Suprapubic skin (tissue), 4 donors: ENCODE results near the gene USP37. TPM values are rescaled to one million over a fixed set of nuclear protein-coding genes. Genes with fewer than 3 reads are reported as not detected.

Experiments used
- DNase-seq, 2 donors: peaks; one replicate each; pipeline ENCODE4 v3.0.0-alpha.2; 2019; ENCODE audit warnings: low spot score in 2 of 2
- H3K27ac ChIP-seq: fragments of 200-600 bp; sonication (generic); one replicate; pipeline ENCODE4 v1.5.1; 2019
- H3K27me3 ChIP-seq: fragments of 200-600 bp; sonication (generic); one replicate; pipeline ENCODE4 v1.5.1; 2019
- H3K36me3 ChIP-seq: fragments of 200-600 bp; sonication (generic); one replicate; pipeline ENCODE4 v1.5.1; 2019
- H3K4me1 ChIP-seq: fragments of 200-600 bp; sonication (generic); one replicate; pipeline ENCODE4 v1.5.1; 2019
- H3K4me3 ChIP-seq: fragments of 200-600 bp; sonication (generic); one replicate; pipeline ENCODE4 v1.5.1; 2019; ENCODE audit warnings: mild to moderate bottlenecking
- H3K9me3 ChIP-seq: fragments of 200-600 bp; sonication (generic); one replicate; pipeline ENCODE4 v1.5.1; 2019
- EP300 ChIP-seq: sonication (generic); formaldehyde crosslinking; IDR thresholded peaks from one replicate; pipeline ENCODE4 v1.6.1; 2017; ENCODE audit warnings: antibody characterized with exemption
- POLR2A ChIP-seq, 2 donors: fragments of 450-650 bp; IDR thresholded peaks; one replicate each; pipeline ENCODE4 v1.6.1; 2017; ENCODE audit warnings: antibody characterized with exemption in 2 of 2, mild to moderate bottlenecking in 2 of 2, moderate library complexity in 2 of 2
- POLR2AphosphoS5 ChIP-seq, 3 donors: sonication (generic); formaldehyde crosslinking; IDR thresholded peaks; one replicate each; pipeline ENCODE4 v1.6.1; 2017; ENCODE audit warnings: antibody characterized with exemption in 3 of 3
- WGBS: methylation state at CpG from one replicate; pipeline ENCODE4 v1.1.5; 2018; 5-methylcytosine and 5-hydroxymethylcytosine counted together
- total RNA-seq, 4 donors: library from RNA; depleted of rRNA; stranded (reverse); fragments of >200 nt; gene quantifications; one replicate each; pipeline ENCODE4 v1.1.0, GENCODE V29; 2016
- TF ChIP-seq, protein P1 (sequence below), 2 donors: fragments of 200-600 bp in 1 of 2; fragments of 450-650 bp in 1 of 2; sonication (generic) in 1 of 2; IDR thresholded peaks; one replicate each; pipeline ENCODE4 v1.5.1; 2016 to 2019; ENCODE audit warnings: antibody characterized with exemption in 2 of 2, mild to moderate bottlenecking in 1 of 2, moderate library complexity in 1 of 2

The USP37 gene, protein sequence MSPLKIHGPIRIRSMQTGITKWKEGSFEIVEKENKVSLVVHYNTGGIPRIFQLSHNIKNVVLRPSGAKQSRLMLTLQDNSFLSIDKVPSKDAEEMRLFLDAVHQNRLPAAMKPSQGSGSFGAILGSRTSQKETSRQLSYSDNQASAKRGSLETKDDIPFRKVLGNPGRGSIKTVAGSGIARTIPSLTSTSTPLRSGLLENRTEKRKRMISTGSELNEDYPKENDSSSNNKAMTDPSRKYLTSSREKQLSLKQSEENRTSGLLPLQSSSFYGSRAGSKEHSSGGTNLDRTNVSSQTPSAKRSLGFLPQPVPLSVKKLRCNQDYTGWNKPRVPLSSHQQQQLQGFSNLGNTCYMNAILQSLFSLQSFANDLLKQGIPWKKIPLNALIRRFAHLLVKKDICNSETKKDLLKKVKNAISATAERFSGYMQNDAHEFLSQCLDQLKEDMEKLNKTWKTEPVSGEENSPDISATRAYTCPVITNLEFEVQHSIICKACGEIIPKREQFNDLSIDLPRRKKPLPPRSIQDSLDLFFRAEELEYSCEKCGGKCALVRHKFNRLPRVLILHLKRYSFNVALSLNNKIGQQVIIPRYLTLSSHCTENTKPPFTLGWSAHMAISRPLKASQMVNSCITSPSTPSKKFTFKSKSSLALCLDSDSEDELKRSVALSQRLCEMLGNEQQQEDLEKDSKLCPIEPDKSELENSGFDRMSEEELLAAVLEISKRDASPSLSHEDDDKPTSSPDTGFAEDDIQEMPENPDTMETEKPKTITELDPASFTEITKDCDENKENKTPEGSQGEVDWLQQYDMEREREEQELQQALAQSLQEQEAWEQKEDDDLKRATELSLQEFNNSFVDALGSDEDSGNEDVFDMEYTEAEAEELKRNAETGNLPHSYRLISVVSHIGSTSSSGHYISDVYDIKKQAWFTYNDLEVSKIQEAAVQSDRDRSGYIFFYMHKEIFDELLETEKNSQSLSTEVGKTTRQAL
- 10 to 100 TPM; 10.2 to 25.9 (median 20.5) TPM for total RNA-seq

GRCh38 chr2:218568190-218569037 is at the start of gene USP37, which contains the start of gene CNOT9:
TSS of gene USP37 (minus strand) at chr2:218568351. CDS start at chr2:218558653, 9,698 bp downstream.
TSS of gene CNOT9 (plus strand) at chr2:218568839. CDS start at chr2:218568955, 116 bp downstream.
- peak in 2 of 3 donors; percentile 80 to 84 for TF ChIP-seq POLR2AphosphoS5 (IDR thresholded peaks at IDR 0.05)
- TF ChIP-seq, protein P1, sequence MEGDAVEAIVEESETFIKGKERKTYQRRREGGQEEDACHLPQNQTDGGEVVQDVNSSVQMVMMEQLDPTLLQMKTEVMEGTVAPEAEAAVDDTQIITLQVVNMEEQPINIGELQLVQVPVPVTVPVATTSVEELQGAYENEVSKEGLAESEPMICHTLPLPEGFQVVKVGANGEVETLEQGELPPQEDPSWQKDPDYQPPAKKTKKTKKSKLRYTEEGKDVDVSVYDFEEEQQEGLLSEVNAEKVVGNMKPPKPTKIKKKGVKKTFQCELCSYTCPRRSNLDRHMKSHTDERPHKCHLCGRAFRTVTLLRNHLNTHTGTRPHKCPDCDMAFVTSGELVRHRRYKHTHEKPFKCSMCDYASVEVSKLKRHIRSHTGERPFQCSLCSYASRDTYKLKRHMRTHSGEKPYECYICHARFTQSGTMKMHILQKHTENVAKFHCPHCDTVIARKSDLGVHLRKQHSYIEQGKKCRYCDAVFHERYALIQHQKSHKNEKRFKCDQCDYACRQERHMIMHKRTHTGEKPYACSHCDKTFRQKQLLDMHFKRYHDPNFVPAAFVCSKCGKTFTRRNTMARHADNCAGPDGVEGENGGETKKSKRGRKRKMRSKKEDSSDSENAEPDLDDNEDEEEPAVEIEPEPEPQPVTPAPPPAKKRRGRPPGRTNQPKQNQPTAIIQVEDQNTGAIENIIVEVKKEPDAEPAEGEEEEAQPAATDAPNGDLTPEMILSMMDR (IDR thresholded peaks at IDR 0.05), result no peak
- peak; percentile 25 to 64 for TF ChIP-seq POLR2A (IDR thresholded peaks at IDR 0.05)
- peak; percentile 74 for TF ChIP-seq EP300
- Histone ChIP-seq H3K9me3 (no peaks in the 10 kb centered on the region), H3K4me1 (peaks cover 35% of the 10 kb centered on the region), H3K4me3 (peak within 1 kb of the TSS; percentile 75), H3K36me3 (no peaks in the 10 kb centered on the region), H3K27me3 (no peaks in the 10 kb centered on the region), H3K27ac (peak within 1 kb of the TSS; percentile 93)
- WGBS, result 0% methylated on average over 19 of the region's 77 CpGs
- DNase-seq, result peak; percentile 99 to 100

- no peak for DNase-seq
- Histone ChIP-seq H3K36me3 (no peaks in the 10 kb centered on the region), H3K4me1 (no peaks in the 10 kb centered on the region), H3K9me3 (no peaks in the 10 kb centered on the region), H3K27me3 (no peaks in the 10 kb centered on the region), H3K4me3 (no peak overlapping the region), H3K27ac (no peak overlapping the region)
- TF ChIP-seq EP300 (no peak), POLR2A (IDR thresholded peaks at IDR 0.05) (no peak), POLR2AphosphoS5 (IDR thresholded peaks at IDR 0.05) (no peak)
- TF ChIP-seq, protein P1 (IDR thresholded peaks at IDR 0.05), result no peak
- 76% methylated on average over 6 of the region's 6 CpGs for WGBS
These were observed 47.7 kb upstream of the USP37 start for GRCh38 chr2:218615868-218616315.

DNA sequence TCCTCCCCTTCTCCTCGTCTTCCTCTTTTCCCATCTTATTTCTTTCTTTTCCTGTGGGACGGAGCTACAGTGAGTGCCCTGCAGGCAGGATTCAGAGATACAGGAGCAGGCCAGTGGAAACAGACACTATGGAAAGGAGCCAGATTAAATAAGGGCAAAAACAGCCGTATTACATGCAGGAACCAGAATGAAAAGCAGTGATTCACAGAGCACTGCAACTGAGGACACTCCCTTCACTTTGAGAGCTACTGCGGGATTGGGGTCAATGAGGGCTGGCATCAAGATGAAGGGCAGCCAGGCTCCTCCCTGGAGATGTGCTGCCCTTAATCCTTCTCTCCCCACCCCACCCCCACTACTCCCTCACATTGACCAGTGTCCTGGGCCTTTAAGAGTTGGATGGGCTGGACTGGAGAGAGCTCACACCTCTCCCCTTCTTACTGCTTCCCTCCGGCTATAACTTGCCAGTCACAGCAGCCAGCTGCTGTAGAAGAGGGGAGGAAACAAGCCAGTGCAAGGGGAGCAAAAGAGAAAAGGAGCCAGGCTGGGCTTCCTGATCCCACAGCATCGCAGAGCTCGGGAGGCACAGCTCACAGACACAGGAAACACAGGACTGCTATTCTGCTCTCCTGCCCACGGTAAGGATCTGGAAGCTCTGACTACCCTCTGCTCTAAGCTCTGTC is 39.4 kb upstream of the USP37 start, which contains the start of gene PLCD4:
PLCD4 (plus strand) TSS at position 464 of the 680 bp plus-strand sequence. CDS start 7,841 bp downstream, outside the sequence.
- no peaks in the 10 kb centered on the region for H3K36me3 ChIP-seq
- DNase-seq, result no peak
- H3K4me1 ChIP-seq, result peaks cover 18% of the 10 kb centered on the region
- TF ChIP-seq POLR2A (IDR thresholded peaks at IDR 0.05) (no peak), POLR2AphosphoS5 (IDR thresholded peaks at IDR 0.05) (no peak), EP300 (no peak)
- TF ChIP-seq, protein P1 (IDR thresholded peaks at IDR 0.05), result no peak
- 7% methylated on average over 8 of the region's 8 CpGs for WGBS
- H3K9me3 ChIP-seq, result no peaks in the 10 kb centered on the region
- H3K4me3 ChIP-seq, result peak within 1 kb of the TSS; percentile 4
- H3K27me3 ChIP-seq, result no peaks in the 10 kb centered on the region
- H3K27ac ChIP-seq, result peak within 1 kb of the TSS; percentile 63

GRCh38 chr2:218605432-218605831 is 37.3 kb upstream of the USP37 start:
- no peaks in the 10 kb centered on the region for H3K9me3 ChIP-seq
- H3K27ac ChIP-seq, result no peak overlapping the region
- no peak for TF ChIP-seq POLR2AphosphoS5 (IDR thresholded peaks at IDR 0.05)
- no peak for TF ChIP-seq POLR2A (IDR thresholded peaks at IDR 0.05)
- TF ChIP-seq, protein P1 (IDR thresholded peaks at IDR 0.05), result no peak
- TF ChIP-seq EP300, result no peak
- no peak overlapping the region for H3K4me3 ChIP-seq
- WGBS, result 78% methylated on average over 2 of the region's 2 CpGs
- no peaks in the 10 kb centered on the region for H3K27me3 ChIP-seq
- H3K4me1 ChIP-seq, result peaks cover 18% of the 10 kb centered on the region
- no peaks in the 10 kb centered on the region for H3K36me3 ChIP-seq
- no peak for DNase-seq
